Ecto neural progenitor cell (in vitro differentiated cells): ENCODE measurements around the gene PDE4A.
A peak's percentile ranks its signal among the peaks of the same experiment; 100 is the strongest.
"Not testable (repeated sequence)": the region's sequence is repeated elsewhere in the genome, so short reads cannot be mapped to it uniquely, and the experiment has no call there.

Source experiments
- DNase-seq: peaks from one replicate; pipeline ENCODE4 v3.0.0-alpha.2; 2018; ENCODE audit warnings: low spot score

Gene PDE4A

GRCh38 chr19:10403137-10404021 lies 17.0 kb upstream of the PDE4A start, which contains the start of gene CDC37:
TSS of gene CDC37 (minus strand) at chr19:10403542. CDS start at chr19:10403479, 63 bp downstream.
- peak; percentile 98 for DNase-seq

GRCh38 chr19:10404888-10405820 lies 15.2 kb upstream of the PDE4A start:
- DNase-seq = peak; percentile 55

- no peak for DNase-seq
These were observed 14.1 kb upstream of the PDE4A start for GRCh38 chr19:10406191-10406590.

- DNase-seq = no peak
These were observed 13.2 kb upstream of the PDE4A start for GRCh38 chr19:10407096-10407495.

- DNase-seq = no peak
These were observed 11.6 kb upstream of the PDE4A start for GRCh38 chr19:10408511-10409283.

- not testable (repeated sequence) for DNase-seq
These were observed 9.1 kb upstream of the PDE4A start for GRCh38 chr19:10411224-10411623.

GRCh38 chr19:10412257-10412977 lies 7.9 kb upstream of the PDE4A start:
- DNase-seq = no peak

GRCh38 chr19:10416083-10416379 lies 4.3 kb upstream of the PDE4A start:
- no peak for DNase-seq

GRCh38 chr19:10416380-10417257 lies 3.7 kb upstream of the PDE4A start:
- peak; percentile 95 for DNase-seq

- DNase-seq = peak; percentile 72
These were observed 2.6 kb upstream of the PDE4A start for GRCh38 chr19:10417541-10418234.

- DNase-seq = peak; percentile 73
These were observed 2.2 kb upstream of the PDE4A start for GRCh38 chr19:10418235-10418484.

GRCh38 chr19:10418485-10419199 lies 1.7 kb upstream of the PDE4A start:
- peak; percentile 68 for DNase-seq

- peak; percentile 62 for DNase-seq
These were observed 1.1 kb upstream of the PDE4A start for GRCh38 chr19:10419200-10419645.

- DNase-seq = peak; percentile 96
These were observed 493 bp upstream of the PDE4A start for GRCh38 chr19:10419646-10420443.

- DNase-seq = no peak
These were observed 1.1 kb downstream of the PDE4A start for GRCh38 chr19:10421240-10422045.

- no peak for DNase-seq
These were observed 1.7 kb downstream of the PDE4A start for GRCh38 chr19:10422046-10422461.

GRCh38 chr19:10422846-10423245 lies 2.5 kb downstream of the PDE4A start:
- no peak for DNase-seq
